GM19025 (cell line): ENCODE measurements around the gene RPA3.
A peak's percentile ranks its signal among the peaks of the same experiment; 100 is the strongest.
"Not testable (repeated sequence)": the region's sequence is repeated elsewhere in the genome, so short reads cannot be mapped to it uniquely, and the experiment has no call there.

Source experiments
- ATAC-seq: cut with Tn5 transposase; IDR thresholded peaks from one replicate; pipeline ENCODE4 v1.9.1; 2021; ENCODE audit warnings: mild to moderate bottlenecking, low read depth, moderate library complexity; ENCODE audit not compliant: unreplicated experiment

The RPA3 gene

DNA sequence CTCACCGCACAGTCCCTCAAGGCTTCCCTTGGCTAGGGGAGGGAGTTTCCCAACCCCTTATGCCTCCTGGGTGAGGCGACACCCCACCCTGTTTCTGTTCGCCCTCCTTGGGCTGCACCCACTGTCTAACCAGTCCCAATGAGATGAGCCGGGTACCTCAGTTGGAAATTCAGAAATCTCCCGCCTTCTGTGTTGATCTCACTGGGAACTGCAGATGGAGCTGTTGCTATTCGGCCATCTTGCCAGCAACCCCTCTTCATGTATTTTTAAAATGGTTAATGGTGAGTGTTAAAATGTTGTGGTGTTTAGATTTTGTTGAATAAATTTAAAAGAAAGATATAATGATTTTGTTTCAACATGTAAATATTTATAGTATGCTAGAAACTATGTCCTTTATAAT, 55.9 kb downstream of the RPA3 start:
- no peak for ATAC-seq

DNA sequence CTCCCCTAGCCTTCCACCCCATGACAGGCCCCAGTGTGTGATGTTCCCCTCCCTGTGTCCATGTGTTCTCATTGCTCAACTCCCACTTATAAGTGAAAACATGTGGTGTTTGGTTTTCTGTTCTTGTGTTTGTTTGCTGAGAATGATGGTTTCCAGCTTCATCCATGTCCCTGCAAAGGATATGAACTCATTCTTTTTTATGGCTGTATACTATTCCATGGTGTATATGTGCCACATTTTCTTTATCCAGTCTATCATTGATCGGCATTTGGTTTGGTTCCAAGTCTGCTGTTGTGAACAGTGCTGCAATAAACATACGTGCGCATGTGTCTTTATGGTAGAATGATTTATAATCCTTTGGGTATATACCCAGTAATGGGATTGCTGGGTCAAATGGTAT, 61.9 kb downstream of the RPA3 start:
- not testable (repeated sequence) for ATAC-seq

DNA sequence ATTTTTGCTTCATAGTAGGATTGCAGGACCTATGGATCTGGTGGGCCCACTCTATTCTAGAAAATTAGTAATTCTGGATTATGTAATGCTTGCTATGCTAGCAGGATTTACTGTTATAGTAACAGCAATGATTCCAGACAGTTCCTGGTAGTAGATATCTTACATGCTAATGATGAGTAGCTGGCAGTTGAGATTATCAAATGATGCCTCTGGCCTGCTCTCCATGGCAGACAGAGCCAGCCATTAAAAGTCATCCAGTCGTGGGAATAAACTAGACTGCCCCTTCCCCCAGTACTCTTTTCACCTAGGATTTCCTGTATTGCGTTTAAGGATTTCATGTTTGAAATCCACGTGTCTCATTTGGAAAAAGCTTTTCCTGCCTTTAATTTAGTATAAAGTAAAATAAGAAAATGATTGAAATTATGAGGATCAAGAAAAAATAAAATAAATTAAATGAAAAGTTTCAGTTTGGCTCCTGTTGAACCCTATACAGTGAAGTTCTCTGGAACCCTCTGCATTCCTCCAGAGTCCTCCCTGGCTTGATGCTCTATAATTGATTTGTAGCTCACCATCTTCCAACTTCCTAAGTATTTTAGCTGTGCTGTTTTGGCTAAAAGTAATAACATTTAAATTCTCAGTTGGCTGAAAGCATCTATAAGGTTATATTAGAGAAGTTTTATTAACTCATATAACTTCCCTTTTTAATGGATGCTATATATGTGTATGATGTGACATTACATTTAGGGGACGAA, 63.3 kb downstream of the RPA3 start:
- no peak for ATAC-seq

DNA sequence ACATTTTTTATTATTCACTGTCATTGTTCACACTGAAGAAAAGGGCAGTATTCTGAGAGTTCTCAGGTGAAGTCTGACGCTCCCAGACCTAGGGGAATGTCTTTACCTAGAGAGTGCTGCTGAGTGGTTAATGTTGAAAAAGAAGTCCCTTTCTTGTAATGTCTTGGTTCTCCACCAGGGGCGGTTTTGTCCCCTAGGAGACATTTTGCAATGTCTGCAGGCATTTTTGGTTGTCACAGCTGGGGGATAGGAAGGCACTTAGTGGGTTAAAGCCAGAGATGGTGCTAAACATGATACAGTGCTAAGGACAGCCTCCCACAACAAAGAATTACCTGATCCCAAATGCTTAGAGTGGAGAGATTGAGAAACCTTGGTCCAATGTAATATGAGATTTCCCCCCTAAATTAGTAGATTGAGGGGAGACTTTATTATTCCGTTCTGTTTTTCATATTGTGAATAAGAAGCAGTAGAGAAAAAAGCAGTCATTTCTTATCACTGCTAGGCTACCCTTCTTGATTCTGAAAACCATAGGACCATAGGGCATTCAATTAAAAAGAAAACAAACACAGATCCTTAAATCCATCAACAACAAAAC, 64.7 kb downstream of the RPA3 start:
- ATAC-seq, result no peak

DNA sequence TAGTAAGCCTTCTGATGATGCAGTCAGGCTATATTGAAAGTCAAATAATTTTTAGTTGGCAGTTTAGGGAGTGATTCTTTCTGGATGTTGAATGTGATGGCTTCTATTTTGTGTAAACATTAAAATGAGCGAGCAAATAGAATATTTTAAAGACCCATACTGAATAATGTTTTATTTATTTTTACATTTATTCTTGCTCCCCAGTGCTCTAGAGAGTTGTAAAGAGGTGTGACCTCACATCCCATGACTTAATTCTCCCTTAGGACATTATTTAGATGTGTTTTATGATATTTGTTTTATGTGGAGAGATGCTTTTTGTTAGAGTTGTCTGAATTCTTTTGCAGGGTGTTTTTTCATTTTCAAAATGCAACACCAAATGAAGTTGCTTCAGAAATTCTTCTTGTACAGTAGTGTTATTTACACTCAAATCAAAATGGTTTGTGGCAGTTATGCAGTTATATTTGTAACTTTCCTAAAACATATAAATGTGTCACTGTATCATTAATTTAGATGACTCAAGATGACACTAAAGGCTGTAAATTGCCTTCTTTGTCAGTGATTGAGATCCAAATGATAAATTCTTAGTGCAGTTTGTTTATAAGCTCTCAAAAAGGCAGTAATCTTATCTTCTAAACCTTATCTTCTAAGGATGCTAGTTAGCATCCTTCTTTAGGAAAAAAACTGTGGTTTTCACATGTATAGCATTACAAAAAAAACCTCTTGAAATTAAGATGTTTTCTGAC, 65.4 kb downstream of the RPA3 start:
- no peak for ATAC-seq

DNA sequence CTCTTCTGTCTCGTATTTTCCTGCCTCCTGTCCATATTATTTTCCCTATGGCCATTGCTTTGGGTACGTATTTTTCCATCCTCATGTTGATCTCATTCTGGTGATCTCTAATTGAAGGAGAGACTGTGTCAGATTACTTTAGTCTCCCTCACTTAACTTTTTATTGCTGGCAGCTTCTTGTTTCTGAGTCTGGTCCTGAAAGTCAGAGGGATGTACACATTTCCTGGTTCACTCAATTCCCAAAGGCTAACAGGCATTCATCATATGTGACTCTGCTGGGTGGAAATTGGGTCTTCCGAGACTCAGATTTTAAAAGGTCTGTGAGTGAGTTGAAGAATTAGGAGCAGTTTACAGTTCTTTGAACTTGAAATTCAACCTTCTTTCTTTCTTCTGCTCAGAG, 66.9 kb downstream of the RPA3 start:
- ATAC-seq, result no peak

DNA sequence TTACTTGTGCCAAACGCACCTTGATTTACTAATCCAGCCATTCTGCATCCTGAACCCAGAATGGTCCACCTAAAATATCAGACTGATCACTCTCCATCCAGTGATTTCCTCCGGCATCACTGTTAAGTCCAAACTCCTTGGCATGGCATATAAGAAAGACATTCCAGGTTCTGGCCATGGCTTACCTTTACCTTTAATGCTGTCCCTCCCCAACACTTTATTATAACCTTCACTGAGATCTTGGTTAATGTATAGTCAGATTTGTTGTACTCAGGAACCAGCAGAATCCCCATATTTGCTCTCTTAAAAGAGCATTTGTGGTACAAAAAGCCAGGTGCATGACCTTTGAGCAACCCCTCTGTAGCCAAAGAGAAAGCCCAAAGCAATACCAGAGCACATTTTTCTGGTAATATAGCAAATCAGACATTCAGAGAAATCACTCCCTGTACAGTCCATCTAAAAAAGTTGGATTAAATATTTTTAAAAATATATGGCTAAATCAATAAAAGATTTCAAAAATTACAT, 67.7 kb downstream of the RPA3 start:
- ATAC-seq, result no peak

DNA sequence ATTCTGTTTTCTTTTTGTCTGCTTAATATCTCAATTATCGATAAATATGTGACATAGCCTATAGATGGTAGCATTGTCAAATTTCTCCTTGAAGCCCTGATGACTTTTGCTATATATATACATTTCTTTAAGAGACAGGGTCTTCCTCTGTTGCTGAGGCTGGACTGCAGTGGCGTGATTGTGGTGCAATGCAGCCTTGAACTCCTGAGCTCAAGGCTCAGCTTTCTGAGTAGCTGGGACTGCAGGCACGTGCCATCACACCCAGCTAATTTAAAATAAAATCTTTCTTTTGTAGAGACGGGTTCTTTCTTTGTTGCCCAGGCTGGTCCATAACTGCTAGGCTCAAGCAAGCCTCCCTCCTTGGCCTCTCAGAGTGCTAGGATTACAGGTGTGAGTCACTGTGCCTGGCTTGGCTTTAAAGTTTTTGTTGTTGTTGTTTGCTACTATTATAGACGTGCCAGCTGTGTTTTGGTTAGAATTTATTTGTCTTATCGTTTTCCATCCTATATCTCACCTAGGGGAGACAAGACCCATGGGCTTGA, 70.8 kb downstream of the RPA3 start:
- ATAC-seq, result no peak

DNA sequence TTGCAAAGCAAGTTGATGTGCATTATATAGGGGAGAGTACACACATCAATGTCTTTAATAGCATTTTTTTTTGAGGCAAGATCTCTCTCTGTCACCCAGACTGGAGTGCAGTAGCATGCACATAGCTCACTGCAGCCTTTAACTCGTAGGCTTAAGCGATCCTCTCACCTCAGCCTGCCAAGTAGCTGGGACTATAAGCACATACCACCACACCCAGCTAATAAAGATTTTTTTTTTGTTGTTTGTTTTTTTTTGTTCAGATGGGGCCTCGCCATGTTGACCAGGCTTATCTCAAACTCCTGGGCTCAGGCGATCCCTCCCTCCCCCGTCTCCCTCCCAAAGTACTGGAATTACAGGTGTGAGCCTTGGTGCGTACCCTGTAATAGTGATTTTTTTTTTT, 76.3 kb downstream of the RPA3 start:
- ATAC-seq, result no peak

DNA sequence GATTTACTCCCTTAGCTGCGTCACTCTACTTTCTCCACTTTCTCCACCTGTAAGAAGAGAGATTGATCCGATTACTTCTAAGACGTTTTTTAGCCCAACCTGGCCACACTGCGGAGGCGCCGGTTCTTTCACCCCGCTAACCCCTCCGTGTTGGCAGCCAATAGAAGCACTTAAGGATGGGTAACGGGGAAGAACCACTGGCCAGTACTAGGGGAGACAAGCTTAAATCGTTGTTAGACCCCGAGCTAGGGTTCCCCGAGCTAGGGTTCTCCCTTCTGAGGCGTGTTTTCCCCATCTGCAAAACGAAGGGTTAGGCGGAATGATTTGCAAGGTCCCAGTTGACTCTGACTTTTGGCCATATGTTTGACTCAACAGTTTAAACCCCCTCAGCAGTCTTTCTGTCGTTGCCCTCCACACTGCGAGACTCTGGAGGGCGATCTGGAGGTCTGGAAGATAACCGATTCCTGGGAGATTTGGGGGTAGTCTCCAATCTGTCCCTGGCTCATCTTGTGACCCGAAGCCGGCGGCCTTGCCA, 77.2 kb downstream of the RPA3 start:
- ATAC-seq, result peak; percentile 1

DNA sequence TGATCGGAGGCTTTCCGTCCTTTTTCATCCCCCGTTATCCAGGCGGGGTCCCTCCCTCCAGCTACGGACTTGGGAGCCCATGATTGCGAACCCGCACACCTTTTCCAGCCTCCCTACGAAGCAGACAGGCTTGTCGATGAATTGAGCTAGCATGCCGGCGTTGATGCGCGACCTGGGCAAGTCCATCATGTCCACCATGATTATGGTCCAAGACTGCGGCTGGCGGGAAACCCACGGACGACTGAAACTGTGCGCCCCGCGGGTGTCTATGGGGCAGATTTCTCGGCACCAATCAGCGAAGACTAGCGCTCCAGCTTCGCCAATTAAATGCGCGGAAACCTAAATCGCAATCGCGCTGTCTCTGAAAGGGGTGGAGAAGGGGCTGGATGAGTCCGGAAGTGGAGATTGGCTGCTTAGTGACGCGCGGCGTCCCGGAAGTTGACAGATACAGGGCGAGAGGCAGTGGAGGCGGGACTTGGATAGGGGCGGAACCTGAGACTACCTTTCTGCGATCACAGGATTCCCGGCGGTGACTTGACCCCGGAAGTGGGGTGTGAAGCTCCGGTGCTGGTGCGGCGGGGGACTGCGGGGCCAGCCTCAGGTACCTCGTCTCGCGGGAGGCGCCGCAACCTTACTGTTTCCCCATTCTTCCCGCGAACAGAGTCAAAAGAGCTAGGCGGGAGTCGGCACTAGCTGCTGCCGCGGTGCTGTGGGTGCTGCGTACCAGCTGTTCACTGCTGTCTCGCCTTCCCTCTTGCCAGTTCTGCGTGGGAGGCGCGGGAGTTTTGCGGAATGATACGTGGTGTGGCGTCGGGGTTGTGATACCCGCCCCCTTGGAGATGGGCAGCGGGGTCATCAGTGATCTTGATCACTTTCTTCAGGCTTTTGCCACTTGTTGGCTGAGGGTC, 77.9 kb downstream of the RPA3 start, which contains the start of gene UMAD1:
TSS of gene UMAD1 (plus strand) at position 532 of the 908 bp plus-strand sequence. CDS start 32,620 bp downstream, outside the sequence.
- ATAC-seq, result peak; percentile 97

DNA sequence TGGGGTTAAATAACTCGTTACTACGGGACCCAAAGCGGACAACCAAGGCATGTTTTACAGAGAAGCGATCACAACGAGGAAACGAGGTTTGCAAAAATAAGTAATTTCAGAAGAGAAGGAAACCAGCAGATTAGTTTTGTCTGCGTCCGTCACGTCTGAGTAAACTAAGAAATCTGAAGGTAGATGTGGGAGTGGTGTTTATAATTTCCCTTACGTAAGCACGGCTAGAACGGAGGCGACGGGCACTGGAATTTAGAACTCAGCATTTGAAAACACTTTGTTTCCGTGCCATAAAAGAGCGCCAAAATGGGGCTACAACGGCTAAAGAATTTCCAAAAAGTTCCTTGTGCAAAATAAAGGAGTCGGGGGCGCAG, 78.6 kb downstream of the RPA3 start:
- ATAC-seq, result no peak

DNA sequence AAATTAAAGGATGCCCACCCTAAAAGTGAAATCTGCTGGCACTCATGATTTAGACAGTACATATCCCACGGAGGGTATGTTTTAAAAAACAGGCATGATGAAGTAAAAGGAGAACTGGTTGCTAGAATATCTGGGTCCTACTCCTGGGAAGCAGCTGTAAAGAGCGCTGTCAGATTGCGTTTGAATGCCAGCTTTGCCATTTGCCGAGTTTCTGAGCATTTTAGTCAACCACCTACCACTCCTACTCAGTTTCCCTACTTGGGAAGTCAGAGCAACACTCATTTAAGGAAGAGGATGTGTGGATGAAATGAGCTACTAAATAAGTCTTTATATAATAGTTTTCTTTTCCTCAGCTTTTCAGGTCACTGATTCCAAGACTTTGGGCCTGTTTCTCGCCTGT, 79.0 kb downstream of the RPA3 start:
- no peak for ATAC-seq

DNA sequence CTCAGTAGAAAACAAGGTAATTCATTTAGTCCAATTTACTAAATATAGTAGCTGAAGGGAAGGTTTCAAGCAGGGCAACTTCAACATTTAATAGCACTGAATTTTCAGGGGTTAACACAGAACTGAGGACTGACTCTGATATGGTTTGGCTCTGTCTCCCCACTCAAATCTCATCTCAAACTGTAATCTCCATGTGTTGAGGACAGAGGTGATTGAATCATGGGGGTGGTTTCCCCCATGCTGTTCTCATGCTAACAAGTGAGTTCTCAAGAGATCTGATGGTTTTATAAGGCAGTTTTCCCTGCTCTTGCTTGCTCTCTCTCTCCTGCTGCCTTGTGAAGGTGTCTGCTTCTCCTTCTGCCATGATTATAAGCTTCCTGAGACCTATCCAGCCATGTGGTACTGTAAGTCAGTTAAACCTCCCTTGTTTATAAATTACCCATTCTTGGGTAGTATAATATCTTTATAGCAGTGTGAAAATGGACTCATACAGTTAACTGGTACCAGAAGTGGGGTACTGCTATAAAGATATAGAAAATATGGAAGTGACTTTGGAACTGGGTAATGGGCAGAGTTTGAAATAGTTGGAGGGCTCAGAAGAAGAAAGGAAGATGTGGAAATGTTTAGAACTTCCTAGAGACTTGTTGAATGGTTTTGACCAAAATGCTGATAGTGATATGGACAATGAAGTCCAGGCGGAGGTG, 87.6 kb downstream of the RPA3 start:
- ATAC-seq, result no peak

DNA sequence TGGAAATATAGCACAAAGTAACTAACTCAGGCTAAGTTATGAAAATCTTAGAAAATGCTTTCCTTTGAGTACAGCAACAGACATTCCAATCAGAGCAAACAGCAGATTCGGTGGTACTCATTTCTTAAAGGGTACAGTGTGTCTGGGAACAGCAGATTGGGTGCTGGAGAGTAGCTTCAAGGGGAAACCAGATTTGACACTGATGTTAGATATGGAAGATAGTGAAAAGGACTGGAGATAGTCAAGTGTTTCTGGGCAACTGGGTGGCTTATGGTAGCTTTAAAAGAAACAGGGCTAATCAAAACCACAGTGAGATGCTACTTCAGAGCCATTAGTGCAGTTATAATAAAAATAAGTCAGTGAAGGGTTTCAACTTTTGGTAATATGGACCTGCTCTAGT, 89.9 kb downstream of the RPA3 start:
- no peak for ATAC-seq

DNA sequence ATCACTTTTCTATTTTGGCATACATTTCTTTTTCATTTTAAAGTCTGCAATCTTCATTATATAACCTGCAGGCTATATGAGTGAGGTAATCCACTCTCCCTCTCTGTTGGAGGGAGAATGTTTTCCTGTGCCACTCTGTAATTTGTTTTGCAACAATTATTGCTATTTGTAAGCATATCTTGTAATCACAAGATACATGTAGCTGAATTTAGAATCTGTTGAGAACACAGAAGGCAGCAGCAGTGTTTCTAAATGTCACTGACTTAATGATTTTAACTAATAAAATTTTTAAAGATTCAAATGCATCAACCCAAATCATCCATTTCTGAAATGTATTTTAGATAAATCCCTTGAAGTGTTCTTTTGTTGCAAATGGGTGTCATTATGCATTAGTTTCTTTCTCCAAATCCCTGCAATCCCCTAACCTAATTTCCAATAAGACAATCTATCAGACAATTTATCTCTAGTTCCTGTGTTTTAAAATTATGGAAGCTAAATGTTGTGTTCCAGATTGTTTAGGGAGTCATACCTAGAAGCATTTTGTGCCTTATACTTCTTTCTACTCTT, 97.7 kb downstream of the RPA3 start:
- no peak for ATAC-seq

DNA sequence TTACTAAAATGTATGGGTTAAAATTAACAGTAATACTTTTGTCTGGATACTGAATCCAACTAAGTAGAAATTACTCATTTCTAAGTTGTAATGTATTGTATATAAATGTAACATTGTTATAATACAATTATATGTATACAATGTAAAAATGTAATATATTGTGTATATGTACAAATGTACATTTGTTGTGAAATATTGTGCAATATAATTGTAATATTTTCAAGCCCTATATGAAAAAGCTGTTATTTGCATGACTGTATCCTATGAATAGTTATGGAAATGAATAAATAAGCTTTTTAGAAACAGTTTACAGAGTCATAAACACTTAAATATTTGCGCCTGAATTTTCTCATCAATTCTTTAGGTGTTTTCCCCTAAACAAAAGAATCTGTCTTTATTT, 98.2 kb downstream of the RPA3 start:
- ATAC-seq, result no peak

DNA sequence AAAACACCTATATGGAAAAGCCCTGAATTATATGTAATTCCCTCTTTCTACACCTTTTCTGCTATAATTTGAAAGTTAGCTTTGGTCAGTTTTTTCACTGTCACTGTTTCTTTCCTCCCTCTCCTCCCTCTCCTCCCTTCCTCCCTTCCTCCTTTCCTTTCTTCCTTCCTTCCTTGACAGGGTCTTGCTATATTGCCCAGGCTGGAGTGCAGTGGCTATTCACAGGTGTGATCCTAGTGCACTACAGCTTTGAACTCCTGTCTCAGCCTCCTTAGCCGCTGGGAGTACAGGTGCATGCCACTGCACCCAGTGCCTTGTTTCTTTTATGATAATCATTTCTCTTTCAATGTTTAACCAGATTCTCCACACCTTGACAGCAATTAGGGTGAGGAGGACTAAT, 100.0 kb downstream of the RPA3 start:
- ATAC-seq, result no peak

DNA sequence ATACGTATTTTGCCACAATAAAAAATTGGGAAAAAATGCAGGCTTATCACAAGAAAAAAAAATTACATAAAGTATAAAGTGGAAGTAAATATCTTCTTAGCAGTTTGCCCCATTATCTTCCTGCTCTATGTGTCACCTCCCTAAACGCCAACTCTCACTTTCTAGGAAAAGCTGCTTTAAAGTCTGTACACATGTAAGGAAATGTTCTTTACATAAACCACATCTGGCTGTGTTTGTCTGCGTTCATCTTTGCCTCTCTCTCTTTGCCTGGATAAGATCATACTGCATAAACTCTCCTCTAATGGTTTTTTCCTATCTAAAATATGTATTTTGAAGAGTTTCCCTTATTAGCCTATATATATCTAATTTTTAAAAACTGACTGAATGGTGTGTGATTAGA, 100.9 kb downstream of the RPA3 start:
- no peak for ATAC-seq
